GM18861 (cell line): ENCODE measurements around the gene PGAP6.
"Not testable (repeated sequence)": the region's sequence is repeated elsewhere in the genome, so short reads cannot be mapped to it uniquely, and the experiment has no call there.

Experiments used
- ATAC-seq: cut with Tn5 transposase; IDR thresholded peaks from one replicate; pipeline ENCODE4 v1.9.1; 2021; ENCODE audit not compliant: unreplicated experiment

PGAP6 gene

DNA sequence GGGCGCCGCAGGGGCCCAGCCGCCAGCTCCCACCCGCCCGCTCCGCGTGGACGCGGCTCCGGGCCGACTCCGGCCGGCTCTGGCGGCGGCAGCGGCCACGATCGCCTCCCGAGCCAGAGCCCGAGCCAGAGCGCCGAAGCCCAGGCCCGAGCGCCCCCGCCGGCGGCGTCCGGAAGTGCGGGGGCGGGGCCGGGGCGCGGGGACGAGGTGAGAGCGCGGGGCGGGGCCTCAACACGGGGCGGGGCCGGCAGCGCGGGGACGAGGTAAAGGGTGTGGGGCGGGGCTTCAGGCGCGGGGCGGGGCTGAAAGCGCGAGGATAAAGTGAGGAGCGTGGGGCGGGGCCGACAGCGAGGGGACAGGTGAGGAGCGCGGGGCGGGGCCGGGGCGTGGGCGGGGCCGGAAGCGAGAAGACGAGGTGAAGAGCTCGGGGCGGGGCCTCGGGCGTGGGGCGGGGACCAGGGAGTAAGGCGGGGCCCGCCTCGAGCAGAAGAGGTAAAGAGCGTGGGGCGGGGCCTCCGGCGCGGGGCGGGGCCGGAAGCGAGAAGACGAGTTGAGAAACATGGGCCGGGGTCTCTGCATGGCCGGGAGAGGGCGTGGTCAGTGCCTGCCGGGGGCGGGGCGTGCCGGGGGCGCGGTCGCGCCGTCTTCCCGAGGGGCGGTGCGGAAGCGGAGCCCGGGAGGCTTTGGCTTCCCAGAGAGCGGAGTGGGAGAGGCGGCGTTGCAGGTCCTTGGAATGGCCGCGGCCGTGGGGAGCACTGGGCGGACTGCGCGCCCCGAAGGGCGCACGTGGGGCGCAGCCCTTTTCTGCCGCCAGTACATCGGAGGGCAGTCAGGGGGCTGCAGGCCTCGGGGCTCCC is 29.0 kb downstream of the PGAP6 start, which contains the start of gene AXIN1:
Gene AXIN1 (minus strand): TSS at position 177 of the 857 bp plus-strand sequence. CDS start 5,698 bp downstream, outside the sequence.
- ATAC-seq, result peak; percentile 42

DNA sequence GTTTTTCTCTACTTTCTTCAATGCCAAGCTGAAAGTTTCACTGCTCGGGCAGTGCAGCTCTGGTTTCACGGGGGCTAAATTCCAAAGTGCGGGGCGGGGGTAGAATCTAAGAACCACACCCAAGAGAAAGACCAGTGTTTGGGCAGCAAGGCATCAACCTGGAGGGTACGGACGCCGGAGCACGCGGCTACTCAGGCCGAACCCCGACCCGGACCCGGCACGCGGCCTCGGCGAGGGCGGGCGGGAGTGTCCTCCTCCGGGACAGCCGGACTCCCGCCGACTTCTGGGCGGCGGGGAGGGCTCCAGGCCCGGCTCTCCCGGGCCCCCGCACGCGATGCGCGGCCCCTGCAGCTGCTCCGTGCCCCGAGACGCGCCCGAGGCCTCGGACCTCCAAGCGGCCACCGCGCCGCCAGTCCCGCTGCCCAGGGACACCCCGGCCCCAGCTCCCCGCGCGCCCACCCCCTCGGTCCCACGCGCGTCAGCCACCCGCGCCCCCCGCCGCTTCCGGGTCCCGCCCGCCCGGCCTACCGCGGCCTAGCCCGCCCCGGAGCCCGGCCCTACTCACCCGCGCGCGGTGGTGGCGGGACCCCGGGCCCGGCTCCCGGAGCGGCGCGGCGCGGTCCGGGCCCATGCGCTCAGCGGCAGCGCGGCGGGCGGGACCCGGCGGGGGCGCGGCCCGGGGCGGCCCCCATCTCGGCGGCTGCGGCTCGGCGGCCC is 29.8 kb downstream of the PGAP6 start:
- ATAC-seq, result peak; percentile 12

DNA sequence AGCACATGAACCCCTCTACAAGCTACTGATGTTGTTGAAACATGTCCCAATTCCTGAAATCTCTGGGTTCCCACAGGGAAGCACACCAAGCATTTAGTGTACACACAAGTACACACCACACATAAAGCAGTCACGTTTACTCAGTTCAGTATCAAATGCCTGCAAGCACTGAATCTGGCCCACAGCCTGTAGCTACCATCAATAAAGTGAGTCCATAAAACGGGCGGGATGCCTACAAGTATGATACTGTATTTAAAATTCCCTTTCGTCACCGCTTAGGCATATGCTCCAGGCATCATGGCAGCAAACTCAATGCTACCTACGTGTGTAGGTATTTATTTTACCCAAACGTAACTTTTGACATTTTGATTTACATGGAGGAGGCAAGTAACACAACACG is 31.6 kb downstream of the PGAP6 start:
- ATAC-seq, result no peak

DNA sequence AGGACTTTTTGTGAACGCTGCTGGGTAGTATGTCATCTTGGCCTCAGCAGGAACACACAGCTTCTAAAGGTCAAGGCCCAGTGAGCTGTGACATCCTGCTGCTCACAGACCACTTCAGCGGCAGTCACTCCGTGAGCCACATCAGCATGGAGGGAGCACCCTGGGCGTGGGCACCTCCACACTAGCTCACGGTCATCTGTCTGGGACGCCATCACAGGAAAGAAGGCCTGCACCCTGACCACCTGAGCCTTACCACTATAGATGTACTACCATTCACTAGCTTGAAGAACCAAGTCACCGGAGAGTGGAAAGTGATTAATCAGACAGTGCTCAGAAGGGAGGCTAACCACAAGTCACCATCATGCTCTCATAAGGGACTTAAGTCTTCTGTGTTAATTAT is 32.6 kb downstream of the PGAP6 start:
- peak; percentile 33 for ATAC-seq

DNA sequence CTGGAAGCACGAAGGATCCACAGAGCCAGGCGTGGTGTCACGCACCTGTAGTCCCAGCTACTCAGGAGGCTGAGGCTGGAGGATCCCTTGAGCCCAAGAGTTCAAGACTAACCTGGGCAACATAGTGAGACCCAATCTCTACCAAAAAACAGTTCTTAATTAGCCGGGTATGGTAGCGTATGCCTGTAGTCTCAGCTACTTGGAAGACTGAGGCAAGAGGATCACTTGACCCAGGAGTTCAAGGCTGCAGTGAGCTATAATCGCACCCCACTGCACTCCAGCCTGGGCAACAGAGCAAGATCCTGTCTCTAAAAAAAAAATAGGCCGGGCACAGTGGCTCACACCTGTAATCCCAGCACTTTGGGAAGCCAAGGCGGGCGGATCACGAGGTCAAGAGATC is 33.3 kb downstream of the PGAP6 start:
- not testable (repeated sequence) for ATAC-seq

DNA sequence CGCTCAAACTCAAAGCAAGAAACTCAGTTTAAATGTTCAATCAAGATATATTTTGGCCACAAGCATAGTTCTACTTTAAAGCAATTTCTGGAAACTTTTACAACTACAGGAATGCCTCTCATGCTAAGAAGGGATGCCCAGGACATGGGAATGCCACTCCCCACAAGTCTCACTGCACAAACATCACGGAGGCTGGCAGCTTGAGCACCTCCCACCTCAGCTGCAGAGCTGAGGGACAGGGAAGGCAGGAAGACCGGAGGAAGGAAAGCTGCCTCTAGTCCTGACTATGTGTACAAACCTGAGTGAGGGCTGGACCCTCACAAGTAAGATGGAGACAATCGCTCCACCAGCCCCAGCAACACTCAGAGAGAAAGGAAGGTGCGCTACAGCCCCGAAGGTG is 34.6 kb downstream of the PGAP6 start:
- no peak for ATAC-seq

DNA sequence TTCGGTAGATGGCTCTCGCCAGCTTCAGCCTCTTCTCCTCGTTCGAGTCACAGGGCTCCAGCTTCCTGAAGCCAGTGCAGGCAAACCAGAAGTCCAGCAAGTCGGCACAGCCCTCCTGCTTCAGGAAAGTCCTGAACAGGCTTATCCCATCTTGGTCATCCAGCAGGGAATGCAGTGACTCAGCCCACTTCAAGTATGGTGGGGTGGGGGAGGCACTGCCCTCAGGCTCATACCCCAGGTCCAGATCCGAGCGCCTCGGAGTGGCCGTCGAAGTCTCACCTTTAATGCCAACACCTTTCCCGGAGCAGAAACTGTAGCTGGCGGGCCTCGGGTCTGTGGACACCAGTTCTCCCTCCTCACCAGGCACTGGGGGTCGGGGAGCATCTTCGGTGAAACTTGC is 35.2 kb downstream of the PGAP6 start:
- ATAC-seq, result no peak

DNA sequence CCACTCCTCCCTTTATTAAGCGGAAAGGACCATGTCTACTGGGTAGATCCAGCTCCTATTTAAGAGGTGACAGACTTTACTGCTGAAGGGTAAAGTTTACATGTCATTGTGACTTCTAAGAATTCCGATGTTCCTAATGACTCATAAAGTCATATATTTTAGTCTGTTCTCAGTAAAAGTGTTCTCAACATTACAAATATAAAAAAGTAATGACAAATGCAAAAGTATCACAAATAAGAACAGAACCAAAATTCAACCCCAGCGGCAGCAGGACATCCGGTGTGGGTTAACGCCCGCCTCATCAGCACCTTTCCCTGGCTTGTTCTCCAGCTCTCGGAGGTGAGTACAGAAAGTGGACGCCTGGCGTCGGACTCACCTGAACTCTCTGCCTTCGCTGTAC is 36.0 kb downstream of the PGAP6 start:
- ATAC-seq, result no peak

DNA sequence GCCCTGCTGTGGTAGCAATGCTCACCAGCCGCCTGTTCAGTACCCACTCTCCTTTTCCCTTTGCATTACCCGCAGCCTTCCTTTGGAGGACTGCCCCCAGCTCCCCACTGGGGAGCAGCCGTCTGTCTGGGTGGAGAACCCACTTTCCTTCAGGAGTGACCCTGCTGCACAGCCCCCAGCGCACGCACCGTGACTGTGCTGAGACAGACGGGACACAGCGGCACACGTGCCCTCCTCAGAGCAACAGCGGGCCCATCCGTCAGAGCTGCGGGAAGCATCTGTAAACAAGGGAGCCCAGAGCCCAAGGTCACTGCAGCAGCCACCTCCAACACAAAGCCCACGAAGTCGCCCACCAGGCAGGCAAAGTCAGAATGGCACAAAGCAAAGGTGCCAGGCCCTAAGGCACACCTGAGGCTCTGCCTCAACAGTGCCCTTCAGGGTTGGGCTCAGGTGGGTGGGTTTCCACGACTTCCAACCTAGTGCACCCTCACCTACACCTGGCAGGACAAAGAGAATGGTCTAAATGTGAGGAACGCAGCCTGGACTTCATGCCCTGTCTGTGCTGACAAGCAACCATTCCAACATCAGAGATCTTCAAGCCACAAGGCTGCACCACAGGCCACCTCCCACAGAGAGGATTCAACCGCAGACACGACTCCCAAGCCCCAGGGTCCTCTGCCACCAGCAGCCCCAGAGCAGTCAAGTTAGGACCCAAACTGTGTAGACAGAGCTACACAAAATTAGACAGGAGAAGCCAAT is 39.1 kb downstream of the PGAP6 start:
- ATAC-seq, result no peak

DNA sequence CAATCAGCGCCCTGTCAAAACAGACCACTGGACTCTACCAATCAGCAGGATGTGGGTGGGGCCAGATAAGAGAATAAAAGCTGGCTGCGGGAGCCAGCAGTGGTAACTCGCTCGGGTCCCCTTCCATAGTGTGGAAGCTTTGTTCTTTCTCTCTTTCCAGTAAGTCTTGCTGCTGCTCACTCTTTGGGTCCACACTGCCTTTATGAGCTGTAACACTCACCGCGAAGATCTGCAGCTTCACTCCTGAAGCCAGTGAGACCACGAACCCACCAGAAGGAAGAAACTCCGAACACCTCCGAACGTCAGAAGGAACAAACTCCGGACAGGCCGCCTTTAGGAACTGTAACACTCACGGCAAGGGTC is 39.8 kb downstream of the PGAP6 start:
- ATAC-seq, result not testable (repeated sequence)

DNA sequence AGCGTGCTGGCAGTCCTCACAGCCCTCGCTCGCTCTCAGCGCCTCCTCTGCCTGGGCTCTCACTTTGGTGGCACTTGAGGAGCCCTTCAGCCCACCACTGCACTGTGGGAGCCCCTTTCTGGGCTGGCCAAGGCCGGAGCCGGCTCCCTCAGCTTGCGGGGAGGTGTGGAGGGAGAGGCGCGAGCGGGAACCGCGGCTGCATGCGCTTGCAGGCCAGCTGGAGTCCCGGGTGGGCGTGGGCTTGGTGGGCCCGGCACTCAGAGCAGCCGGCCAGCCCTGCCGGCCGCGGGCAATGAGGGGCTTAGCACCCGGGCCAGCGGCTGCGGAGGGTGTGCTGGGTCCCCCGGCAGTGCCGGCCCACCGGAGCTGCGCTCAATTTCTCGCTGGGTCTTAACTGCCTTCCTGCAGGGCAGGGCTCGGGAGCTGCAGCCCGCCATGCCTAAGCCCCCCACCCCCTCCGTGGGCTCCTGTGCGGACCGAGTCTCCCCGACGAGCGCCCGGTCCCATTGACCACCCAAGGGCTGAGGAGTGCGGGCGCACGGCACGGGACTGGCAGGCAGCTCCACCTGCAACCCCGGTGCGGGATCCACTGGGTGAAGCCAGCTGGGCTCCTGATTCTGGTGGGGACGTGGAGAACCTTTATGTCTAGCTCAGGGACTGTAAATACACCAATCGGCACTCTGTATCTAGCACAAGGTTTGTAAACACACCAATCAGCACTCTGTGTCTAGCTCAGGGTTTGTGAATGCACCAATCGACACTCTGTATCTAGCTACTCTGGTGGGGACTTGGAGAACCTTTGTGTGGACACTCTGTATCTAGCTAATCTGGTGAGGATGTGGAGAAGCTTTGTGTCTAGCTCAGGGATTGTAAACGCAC is 40.4 kb downstream of the PGAP6 start:
- not testable (repeated sequence) for ATAC-seq

DNA sequence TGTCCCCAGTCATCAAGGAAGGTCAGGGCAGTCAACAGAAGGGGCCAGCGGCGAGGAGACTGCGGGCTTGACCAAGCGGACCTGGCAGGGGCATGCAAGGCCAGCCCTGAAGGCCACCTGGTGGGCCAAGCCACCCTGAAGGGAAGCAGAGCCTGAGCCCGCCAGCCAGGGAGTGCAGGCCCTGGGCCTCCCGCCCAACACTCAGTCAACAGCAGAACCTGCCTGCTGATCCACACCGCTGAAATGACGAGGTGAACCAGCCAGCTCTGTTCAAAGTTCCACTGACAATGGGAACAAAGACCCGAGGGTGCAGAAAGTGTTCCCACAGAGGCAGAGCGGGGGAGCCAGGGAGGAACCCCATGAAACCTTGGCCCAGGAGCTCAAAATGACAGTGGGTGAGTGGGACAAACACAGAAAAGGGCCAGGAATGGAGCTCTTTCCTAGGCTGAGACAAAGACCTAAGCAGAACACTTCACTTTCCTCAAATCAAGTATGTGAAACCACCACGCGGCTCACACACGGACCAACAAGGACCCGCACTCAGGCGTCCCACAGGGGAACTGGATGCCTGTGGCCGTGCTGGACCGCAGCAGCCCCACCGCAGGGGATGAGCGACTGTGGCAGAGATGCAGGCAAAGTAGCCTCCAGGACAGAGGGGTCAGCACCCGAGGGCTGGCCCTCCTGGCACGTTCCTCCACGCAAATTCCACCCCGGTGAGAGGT is 41.2 kb downstream of the PGAP6 start:
- ATAC-seq, result no peak

DNA sequence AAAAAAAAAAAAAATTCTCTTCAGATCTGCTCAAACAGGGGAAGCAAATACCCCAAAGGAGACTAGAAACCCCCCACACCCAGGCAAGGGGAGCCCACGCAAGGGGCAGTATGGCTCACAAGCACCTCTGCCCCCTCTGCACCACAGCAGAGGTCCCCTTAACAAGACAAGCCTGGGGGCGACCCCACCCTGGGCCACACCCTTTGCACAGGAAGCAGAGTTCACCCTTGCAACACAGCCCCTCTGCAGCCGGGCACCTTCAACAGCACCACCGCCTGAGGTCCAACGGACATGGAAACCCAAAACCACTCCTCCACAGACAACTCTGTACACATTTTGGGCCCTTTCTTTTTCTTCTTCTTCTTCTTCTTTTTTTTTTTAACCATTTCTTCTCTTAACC is 42.1 kb downstream of the PGAP6 start:
- no peak for ATAC-seq

DNA sequence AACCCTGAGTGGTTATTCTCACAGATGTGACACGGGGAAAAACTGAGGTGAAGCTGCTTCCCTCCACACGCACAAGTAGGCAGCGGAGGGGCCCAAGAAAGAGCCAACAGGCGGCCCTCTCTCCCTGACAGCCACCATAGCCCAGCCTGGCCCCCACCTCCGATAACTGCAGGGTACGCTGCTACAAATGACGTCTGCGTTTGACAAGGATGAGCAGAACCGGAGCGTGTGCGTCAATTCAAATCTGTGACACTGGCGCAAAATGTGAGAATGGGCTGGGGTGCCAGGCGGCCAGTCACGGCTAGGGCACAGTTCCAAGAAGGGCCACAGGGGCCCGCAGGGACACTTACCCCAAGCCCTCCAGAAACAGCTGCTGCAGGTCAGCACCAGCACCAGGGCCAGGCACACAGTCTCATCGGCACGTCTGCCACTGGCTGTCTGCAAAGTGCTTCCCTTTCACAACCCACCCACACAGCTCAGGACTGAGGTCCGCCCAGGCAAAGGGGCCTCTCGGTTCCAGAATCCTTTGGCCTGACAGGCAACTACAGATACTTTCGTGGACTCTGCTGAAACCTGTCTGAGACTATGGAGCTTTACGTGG is 43.7 kb downstream of the PGAP6 start:
- ATAC-seq, result no peak

DNA sequence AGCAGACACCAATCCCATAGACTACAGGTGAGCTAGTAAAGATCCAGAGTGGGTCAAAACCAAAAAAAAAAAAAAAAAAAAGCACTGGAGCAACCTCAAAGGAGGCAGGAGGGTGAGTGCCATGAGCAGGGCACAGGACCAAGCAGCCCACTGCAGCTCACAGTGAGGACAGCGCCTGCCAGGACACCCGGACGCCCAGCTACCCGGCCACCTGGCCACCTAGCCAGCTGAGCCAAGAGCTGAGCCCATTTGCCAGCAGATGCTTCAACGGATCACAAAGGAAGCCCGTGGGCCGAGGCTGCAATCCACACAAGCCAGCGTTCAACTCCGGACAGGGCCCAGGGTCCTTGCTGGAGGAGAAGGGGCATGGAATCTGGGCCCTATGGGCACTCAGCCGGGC is 44.3 kb downstream of the PGAP6 start:
- no peak for ATAC-seq

DNA sequence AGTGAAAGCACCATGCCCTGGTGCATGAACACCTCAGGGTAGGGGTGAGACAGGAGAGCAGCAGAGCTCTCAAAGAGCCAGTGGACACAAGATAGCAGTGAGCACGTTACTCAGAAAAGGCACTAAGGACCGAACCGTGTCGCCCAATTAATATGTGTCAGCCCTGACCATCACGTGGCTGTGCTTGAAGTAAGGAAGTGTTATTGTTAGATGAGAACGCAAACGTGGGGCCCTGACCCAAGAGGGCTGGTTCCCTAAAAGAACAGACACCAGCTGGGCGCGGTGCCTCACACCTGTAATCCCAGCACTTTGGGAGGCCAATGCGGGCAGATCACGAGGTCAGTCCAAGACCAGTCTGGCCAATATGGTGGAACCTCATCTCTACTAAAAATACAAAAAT is 45.5 kb downstream of the PGAP6 start:
- ATAC-seq, result no peak

DNA sequence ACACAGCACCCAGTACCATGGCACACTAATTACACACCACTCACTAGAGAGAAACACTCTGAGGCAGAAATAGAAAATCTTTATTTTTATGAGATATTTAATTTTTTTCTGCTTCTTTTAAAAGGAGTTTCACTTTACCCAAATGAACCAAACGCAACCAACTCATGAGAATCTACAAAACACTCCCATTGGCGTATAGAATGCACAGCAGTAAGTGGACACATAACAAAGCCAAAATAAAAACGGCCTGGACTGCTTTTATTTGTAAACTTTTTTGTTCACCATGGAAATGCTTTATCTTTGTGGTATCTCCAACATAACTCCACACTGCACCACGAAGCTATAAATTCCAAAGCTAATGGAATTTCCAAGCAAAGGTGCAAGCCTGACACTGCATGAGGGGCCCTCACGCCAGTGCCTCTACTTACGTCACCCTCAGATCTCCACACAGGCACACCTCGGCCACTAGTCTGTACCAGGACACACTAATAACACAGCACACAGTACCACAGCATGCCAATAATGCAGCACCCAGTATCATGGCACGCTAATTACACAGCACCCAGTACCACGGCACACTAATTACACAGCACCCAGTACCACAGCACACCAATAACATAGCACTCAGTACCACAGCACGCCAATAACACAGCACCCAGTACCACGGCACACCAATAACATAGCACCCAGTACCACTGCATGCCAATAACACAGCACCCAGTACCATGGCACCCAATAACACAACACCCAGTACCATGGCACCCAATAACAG is 46.7 kb downstream of the PGAP6 start:
- ATAC-seq, result not testable (repeated sequence)

DNA sequence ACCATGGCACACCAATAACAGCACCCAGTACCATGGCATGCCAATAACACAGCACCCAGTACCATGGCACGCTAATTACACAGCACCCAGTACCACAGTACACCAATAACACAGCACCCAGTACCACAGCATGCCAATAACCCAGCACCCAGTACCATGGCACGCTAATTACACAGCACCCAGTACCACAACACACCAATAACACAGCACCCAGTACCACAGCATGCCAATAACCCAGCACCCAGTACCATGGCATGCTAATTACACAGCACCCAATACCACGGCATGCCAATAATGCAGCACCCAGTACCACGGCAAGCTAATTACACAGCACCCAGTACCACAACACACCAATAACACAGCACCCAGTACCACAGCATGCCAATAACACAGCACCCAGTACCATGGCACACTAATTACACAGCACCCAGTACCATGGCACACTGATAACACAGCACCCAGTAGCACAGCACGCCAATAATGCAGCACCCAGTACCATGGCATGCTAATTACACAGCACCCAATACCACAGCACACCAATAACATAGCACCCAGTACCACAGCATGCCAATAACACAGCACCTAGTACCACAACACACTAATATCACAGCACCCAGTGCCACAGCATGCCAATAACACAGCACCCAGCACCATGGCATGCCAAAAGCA is 47.5 kb downstream of the PGAP6 start:
- ATAC-seq, result not testable (repeated sequence)
